Fibroblast of upper back skin (primary cell): ENCODE measurements around the gene CDC37.
"Not testable (repeated sequence)": the region's sequence is repeated elsewhere in the genome, so short reads cannot be mapped to it uniquely, and the experiment has no call there.

ENCODE experiments used
- DNase-seq: peaks from one replicate; pipeline ENCODE4 v3.0.0-alpha.2; 2013

CDC37 gene

GRCh38 chr19:10419646-10420443, 16.5 kb upstream of the CDC37 start:
- DNase-seq, result peak; percentile 70

- DNase-seq, result peak; percentile 33
These were observed 15.9 kb upstream of the CDC37 start for GRCh38 chr19:10419200-10419645.

GRCh38 chr19:10418485-10419199, 15.3 kb upstream of the CDC37 start:
- DNase-seq, result no peak

GRCh38 chr19:10418235-10418484, 14.8 kb upstream of the CDC37 start:
- no peak for DNase-seq

GRCh38 chr19:10417541-10418234, 14.3 kb upstream of the CDC37 start:
- DNase-seq, result no peak

GRCh38 chr19:10416380-10417257, 13.3 kb upstream of the CDC37 start:
- peak; percentile 83 for DNase-seq

- no peak for DNase-seq
These were observed 12.7 kb upstream of the CDC37 start for GRCh38 chr19:10416083-10416379.

- DNase-seq, result no peak
These were observed 9.1 kb upstream of the CDC37 start for GRCh38 chr19:10412257-10412977.

GRCh38 chr19:10411224-10411623, 7.9 kb upstream of the CDC37 start:
- DNase-seq, result not testable (repeated sequence)

GRCh38 chr19:10408511-10409283, 5.4 kb upstream of the CDC37 start:
- DNase-seq, result no peak

- no peak for DNase-seq
These were observed 3.8 kb upstream of the CDC37 start for GRCh38 chr19:10407096-10407495.

GRCh38 chr19:10406191-10406590, 2.8 kb upstream of the CDC37 start:
- DNase-seq, result no peak

GRCh38 chr19:10404888-10405820, 1.8 kb upstream of the CDC37 start:
- DNase-seq, result no peak

- DNase-seq, result peak; percentile 43
These were observed 802 bp downstream of the CDC37 start for GRCh38 chr19:10402441-10403038.

GRCh38 chr19:10399878-10400277, 3.5 kb downstream of the CDC37 start:
- no peak for DNase-seq

- DNase-seq, result not testable (repeated sequence)
These were observed 4.0 kb downstream of the CDC37 start for GRCh38 chr19:10399340-10399739.

GRCh38 chr19:10398819-10399218, 4.5 kb downstream of the CDC37 start:
- no peak for DNase-seq

- DNase-seq, result no peak
These were observed 7.4 kb downstream of the CDC37 start for GRCh38 chr19:10395917-10396316.

- DNase-seq, result no peak
These were observed 7.9 kb downstream of the CDC37 start for GRCh38 chr19:10395436-10395835.

- no peak for DNase-seq
These were observed 8.3 kb downstream of the CDC37 start for GRCh38 chr19:10395003-10395402.
